ENCODE data around the gene PTK7. TPM values are rescaled to one million over a fixed set of nuclear protein-coding genes. Genes with fewer than 3 reads are reported as not detected.
"Not testable (repeated sequence)": the region's sequence is repeated elsewhere in the genome, so short reads cannot be mapped to it uniquely, and the experiment has no call there.

Gene PTK7
- total RNA-seq, 1 experiment from 2014 or later = 105 TPM

DNA sequence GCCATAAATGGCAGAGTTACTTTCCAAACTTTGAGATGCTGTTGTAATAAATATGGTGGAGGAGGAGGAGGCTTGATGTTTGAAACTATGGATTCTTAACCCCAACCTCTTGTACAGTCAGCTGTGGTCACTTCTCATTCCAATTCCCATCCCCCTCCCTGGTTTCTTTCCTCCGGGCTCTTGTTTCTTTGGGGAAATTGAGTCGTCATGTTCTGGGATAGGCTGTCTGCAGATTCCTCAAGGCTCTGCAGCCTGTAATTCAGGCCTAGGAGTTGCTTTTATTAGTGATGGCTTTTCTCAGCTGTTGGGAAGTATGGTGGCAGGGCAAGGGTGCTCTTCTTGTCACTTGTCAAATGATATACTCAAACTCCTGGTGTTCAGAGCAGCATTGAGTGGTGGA lies 2.6 kb downstream of the PTK7 start (continued):
- no peak for TF ChIP-seq REST (IDR thresholded peaks at IDR 0.05; ENCODE audit: low read depth)
- no peak for TF ChIP-seq YY1 (IDR thresholded peaks at IDR 0.05; ENCODE audit: extremely low read depth, insufficient replicate concordance, low read depth, low read length)
- TF ChIP-seq SRF (IDR thresholded peaks at IDR 0.05; ENCODE audit: low read depth) = no peak

DNA sequence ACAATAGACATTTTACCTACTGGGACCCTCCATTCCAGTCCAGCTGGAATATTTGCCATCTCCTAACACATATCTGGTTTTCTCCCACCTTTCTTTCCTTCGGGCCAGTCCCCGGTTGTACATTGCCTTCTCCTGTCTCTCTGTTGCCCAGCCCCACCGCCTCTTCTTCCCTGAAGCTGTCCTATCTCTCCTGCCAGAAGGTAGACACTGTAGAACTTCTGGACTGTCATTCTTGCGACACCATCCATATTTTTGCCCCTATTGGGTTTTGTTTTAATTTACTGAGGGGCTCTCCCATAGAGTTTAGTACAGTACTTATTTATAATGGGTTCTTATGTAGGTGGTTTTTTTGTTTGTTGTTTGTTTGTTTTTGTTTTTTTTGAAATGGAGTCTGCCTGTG lies 4.9 kb downstream of the PTK7 start:
- POLR2A ChIA-PET = no interaction called here

GRCh38 chr6:43081922-43082321 lies 5.8 kb downstream of the PTK7 start:
- H3K4me3 ChIP-seq (replicated peaks in 1 of 2; ENCODE audit: low read depth in 1 of 2, low read length in 2 of 2); H4K20me1 ChIP-seq (ENCODE audit: insufficient read depth); intact Hi-C loops (cut with micrococcal nuclease); RAD21 ChIA-PET (ENCODE audit: low non-redundant PET in 1 of 2, low total read pairs in 2 of 2, uncharacterized antibody in 2 of 2, unreplicated experiment in 2 of 2); H3K27ac ChIP-seq (ENCODE audit: low read depth, low read length); H3K9me2 ChIP-seq (ENCODE audit: insufficient read depth); ATAC-seq; DNase-seq (ENCODE audit: low read depth, low spot score); H2AFZ ChIP-seq (ENCODE audit: low read depth, low read length, poor library complexity, severe bottlenecking); H3K4me2 ChIP-seq (ENCODE audit: low read length); H3K27me3 ChIP-seq (ENCODE audit: insufficient read depth, low read length); H3K36me3 ChIP-seq (ENCODE audit: control insufficient read depth in 1 of 2, insufficient read depth in 2 of 2, low read length in 2 of 2); H3K9ac ChIP-seq (ENCODE audit: low read length); H3K9me3 ChIP-seq (ENCODE audit: control insufficient read depth in 1 of 2, insufficient read depth in 1 of 2, low read depth in 1 of 2, low read length in 2 of 2); POLR2A ChIA-PET; BruUV-seq (replicated peaks); CTCF ChIA-PET: not testable (repeated sequence)
- peaks cover 14 to 17% of the 10 kb centered on the region in 2 experiments for H3K4me1 ChIP-seq (ENCODE audit: control insufficient read depth in 1 of 2, insufficient read depth in 2 of 2, low read length in 2 of 2)
- peaks cover 91% of the 10 kb centered on the region for H3K79me2 ChIP-seq (ENCODE audit: insufficient read depth, low read length)

More for the DNA sequence above, 4.9 kb downstream of the PTK7 start:
- Histone ChIP-seq H3K9me3 (ENCODE audit: control insufficient read depth in 1 of 2, insufficient read depth in 1 of 2, low read depth in 1 of 2, low read length in 2 of 2) (no peaks in the 10 kb centered on the region), H3K4me1 (ENCODE audit: control insufficient read depth in 1 of 2, insufficient read depth in 2 of 2, low read length in 2 of 2) (peaks cover 11 to 17% of the 10 kb centered on the region in 2 experiments), H3K36me3 (ENCODE audit: control insufficient read depth in 1 of 2, insufficient read depth in 2 of 2, low read length in 2 of 2) (peaks cover 0 to 2% of the 10 kb centered on the region in 2 experiments; a peak in 2 of 4 replicates), H3K4me3 (replicated peaks in 1 of 2; ENCODE audit: low read depth in 1 of 2, low read length in 2 of 2) (no peak overlapping the region), H4K20me1 (ENCODE audit: insufficient read depth) (no peaks in the 10 kb centered on the region), H3K4me2 (ENCODE audit: low read length) (no peak overlapping the region), H2AFZ (ENCODE audit: low read depth, low read length, poor library complexity, severe bottlenecking) (no peak overlapping the region), H3K79me2 (ENCODE audit: insufficient read depth, low read length) (peaks cover 89% of the 10 kb centered on the region), H3K27me3 (ENCODE audit: insufficient read depth, low read length) (no peaks in the 10 kb centered on the region), H3K9ac (ENCODE audit: low read length) (no peak overlapping the region), H3K27ac (ENCODE audit: low read depth, low read length) (no peak overlapping the region), H3K9me2 (ENCODE audit: insufficient read depth) (no peaks in the 10 kb centered on the region)
- BruUV-seq (replicated peaks) = no TSS peak
- DNase-seq (ENCODE audit: low read depth, low spot score) = no peak
- CTCF ChIA-PET = no interaction called here
- ATAC-seq = no peak
- intact Hi-C loops (cut with micrococcal nuclease) = no loop called here
- TF ChIP-seq SP1 (IDR thresholded peaks at IDR 0.05; ENCODE audit: low read depth) = no peak
- TF ChIP-seq, protein P1, sequence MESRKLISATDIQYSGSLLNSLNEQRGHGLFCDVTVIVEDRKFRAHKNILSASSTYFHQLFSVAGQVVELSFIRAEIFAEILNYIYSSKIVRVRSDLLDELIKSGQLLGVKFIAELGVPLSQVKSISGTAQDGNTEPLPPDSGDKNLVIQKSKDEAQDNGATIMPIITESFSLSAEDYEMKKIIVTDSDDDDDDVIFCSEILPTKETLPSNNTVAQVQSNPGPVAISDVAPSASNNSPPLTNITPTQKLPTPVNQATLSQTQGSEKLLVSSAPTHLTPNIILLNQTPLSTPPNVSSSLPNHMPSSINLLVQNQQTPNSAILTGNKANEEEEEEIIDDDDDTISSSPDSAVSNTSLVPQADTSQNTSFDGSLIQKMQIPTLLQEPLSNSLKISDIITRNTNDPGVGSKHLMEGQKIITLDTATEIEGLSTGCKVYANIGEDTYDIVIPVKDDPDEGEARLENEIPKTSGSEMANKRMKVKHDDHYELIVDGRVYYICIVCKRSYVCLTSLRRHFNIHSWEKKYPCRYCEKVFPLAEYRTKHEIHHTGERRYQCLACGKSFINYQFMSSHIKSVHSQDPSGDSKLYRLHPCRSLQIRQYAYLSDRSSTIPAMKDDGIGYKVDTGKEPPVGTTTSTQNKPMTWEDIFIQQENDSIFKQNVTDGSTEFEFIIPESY (IDR thresholded peaks at IDR 0.05; ENCODE audit: extremely low read depth, insufficient replicate concordance, low read length) = no peak
- TF ChIP-seq CEBPB (IDR thresholded peaks at IDR 0.05; ENCODE audit: low read depth) = no peak
- no peak for TF ChIP-seq MAX (IDR thresholded peaks at IDR 0.05)
- RAD21 ChIA-PET (ENCODE audit: low non-redundant PET in 1 of 2, low total read pairs in 2 of 2, uncharacterized antibody in 2 of 2, unreplicated experiment in 2 of 2) = no interaction called here
